Neural cell (in vitro differentiated cells): Measurements from ENCODE around the gene ATP23. TPM values are rescaled to one million over a fixed set of nuclear protein-coding genes. Genes with fewer than 3 reads are reported as not detected.

Source experiments
- H2AFZ ChIP-seq: fragments of 200-600, 300-800 bp; sonication (generic), shearing (Covaris generic); 2 replicates; pipeline ENCODE4 v1.6.0; 2014; ENCODE audit warnings: low read depth, mild to moderate bottlenecking, antibody characterized with exemption, low read length, moderate library complexity
- H3F3A ChIP-seq: fragments of 200-600 bp; shearing (Covaris generic); 2 replicates; pipeline ENCODE4 v1.6.1; 2016; ENCODE audit warnings: mild to moderate bottlenecking, moderate library complexity, mixed read lengths, antibody characterized with exemption, low read length; ENCODE audit not compliant: insufficient read depth, poor library complexity, severe bottlenecking
- H3K27ac ChIP-seq: fragments of 200-600, 300-800 bp; sonication (generic), shearing (Covaris generic); 2 replicates; pipeline ENCODE4 v1.5.1; 2014; ENCODE audit warnings: mild to moderate bottlenecking, low read length, moderate library complexity
- H3K27me3 ChIP-seq: fragments of 300-800, 200-600 bp; sonication (generic), shearing (Covaris generic); 2 replicates; pipeline ENCODE4 v1.6.0; 2014; ENCODE audit warnings: mild to moderate bottlenecking, low read depth, low read length, moderate library complexity; ENCODE audit not compliant: insufficient read depth
- H3K36me3 ChIP-seq: fragments of 300-800, 200-600 bp; sonication (generic), shearing (Covaris generic); 2 replicates; pipeline ENCODE4 v1.5.1; 2014; ENCODE audit warnings: mild to moderate bottlenecking, antibody characterized with exemption, low read length, moderate library complexity; ENCODE audit not compliant: insufficient read depth
- H3K4me2 ChIP-seq: fragments of 300-800, 200-600 bp; sonication (generic), shearing (Covaris generic); 2 replicates; pipeline ENCODE4 v1.6.0; 2014; ENCODE audit warnings: mild to moderate bottlenecking, low read length
- H3K4me3 ChIP-seq: fragments of 300-800, 200-600 bp; sonication (generic), shearing (Covaris generic); 2 replicates; pipeline ENCODE4 v1.5.1; 2014; ENCODE audit warnings: mild to moderate bottlenecking, low read length, moderate library complexity
- H3K79me2 ChIP-seq: fragments of 200-600 bp; shearing (Covaris generic); replicated peaks from 2 replicates; pipeline ENCODE4 v1.6.0; 2014; ENCODE audit warnings: mild to moderate bottlenecking, low read length, moderate library complexity; ENCODE audit not compliant: insufficient read depth
- H3K9ac ChIP-seq: fragments of 300-800, 200-600 bp; sonication (generic), shearing (Covaris generic); 2 replicates; pipeline ENCODE4 v1.6.1; 2016; ENCODE audit warnings: mild to moderate bottlenecking, low read length, mixed read lengths
- H3K9me2 ChIP-seq: fragments of 200-600 bp; shearing (Covaris generic); 2 replicates; pipeline ENCODE4 v1.6.1; 2016; ENCODE audit warnings: mild to moderate bottlenecking, low read length, mixed read lengths; ENCODE audit not compliant: insufficient read depth
- H3K9me3 ChIP-seq: fragments of 200-600, 300-800 bp; sonication (generic), shearing (Covaris generic); 2 replicates; pipeline ENCODE4 v1.6.1; 2016; ENCODE audit warnings: mild to moderate bottlenecking, mixed run types, low read length, moderate library complexity, mixed read lengths
- H4K20me1 ChIP-seq: fragments of 200-600 bp; shearing (Covaris generic); 2 replicates; pipeline ENCODE4 v1.6.1; 2016; ENCODE audit warnings: mild to moderate bottlenecking, mixed run types; ENCODE audit not compliant: insufficient read depth
- CTCF ChIP-seq: fragments of 450-650 bp; IDR thresholded peaks from 2 replicates; pipeline ENCODE4 v1.5.1; 2014; ENCODE audit warnings: antibody characterized with exemption, mild to moderate bottlenecking, moderate library complexity; ENCODE audit not compliant: poor library complexity, severe bottlenecking
- EP300 ChIP-seq: fragments of 450-650 bp; conservative IDR thresholded peaks from 2 replicates; pipeline ENCODE4 v1.6.1; 2014; ENCODE audit warnings: antibody characterized with exemption, mild to moderate bottlenecking, moderate library complexity; ENCODE audit not compliant: poor library complexity, severe bottlenecking
- EZH2 ChIP-seq: fragments of 200-600, 300-800 bp; shearing (Covaris generic), sonication (generic); IDR thresholded peaks from 2 replicates; pipeline ENCODE4 v1.6.1; 2014; ENCODE audit warnings: antibody characterized with exemption, low read length, borderline replicate concordance, mild to moderate bottlenecking; ENCODE audit not compliant: insufficient read depth, poor library complexity, severe bottlenecking
- MXI1 ChIP-seq: fragments of 450-650 bp; conservative IDR thresholded peaks from 2 replicates; pipeline ENCODE4 v1.6.1; 2014; ENCODE audit warnings: antibody characterized with exemption, mild to moderate bottlenecking; ENCODE audit not compliant: poor library complexity, severe bottlenecking
- POLR2AphosphoS5 ChIP-seq: IDR thresholded peaks from 2 replicates; pipeline ENCODE4 v1.6.1; 2012
- RAD21 ChIP-seq: fragments of 450-650 bp; conservative IDR thresholded peaks from 2 replicates; pipeline ENCODE4 v1.6.1; 2014; ENCODE audit warnings: antibody characterized with exemption, mild to moderate bottlenecking, moderate library complexity
- REST ChIP-seq: IDR thresholded peaks from 2 replicates; pipeline ENCODE4 v1.6.1; 2012; ENCODE audit warnings: borderline replicate concordance
- SMC3 ChIP-seq: fragments of 450-650 bp; conservative IDR thresholded peaks from 2 replicates; pipeline ENCODE4 v1.6.1; 2014; ENCODE audit warnings: antibody characterized with exemption, mild to moderate bottlenecking, moderate library complexity; ENCODE audit not compliant: poor library complexity
- TAF1 ChIP-seq: IDR thresholded peaks from 2 replicates; pipeline ENCODE4 v1.6.1; 2012; ENCODE audit warnings: low read depth
- polyA plus RNA-seq: library from polyadenylated mRNA; depleted of rRNA; stranded (reverse); fragments of >200 nt; gene quantifications from 2 replicates; pipeline ENCODE4 v1.2.3, GENCODE V29; 2014

ATP23 gene
- polyA plus RNA-seq, 1 donor from 2014 or later = 5.7 TPM

- Histone ChIP-seq H3K9me2 (no peaks in the 10 kb centered on the region), H3K9ac (no peak overlapping the region), H3K4me2 (no peak overlapping the region), H3K4me3 (no peak overlapping the region), H3K27ac (no peak overlapping the region), H3K9me3 (no peaks in the 10 kb centered on the region), H3K36me3 (no peaks in the 10 kb centered on the region), H3F3A (no peaks in the 10 kb centered on the region), H4K20me1 (no peaks in the 10 kb centered on the region), H3K27me3 (no peaks in the 10 kb centered on the region), H3K79me2 (no peaks in the 10 kb centered on the region), H2AFZ (no peak overlapping the region)
- TF ChIP-seq MXI1 (no peak), EZH2 (no peak), TAF1 (no peak), CTCF (no peak), SMC3 (no peak), RAD21 (no peak), EP300 (no peak), REST (no peak), POLR2AphosphoS5 (no peak)
Observed at GRCh38 chr12:57944313-57945023, 3.1 kb downstream of the ATP23 start.

GRCh38 chr12:57952766-57953165 lies 11.4 kb downstream of the ATP23 start:
- no peaks in the 10 kb centered on the region for H3K79me2 ChIP-seq
- H3K27ac ChIP-seq = no peak overlapping the region
- no peak overlapping the region for H2AFZ ChIP-seq
- no peak overlapping the region for H3K4me2 ChIP-seq
- H4K20me1 ChIP-seq = no peaks in the 10 kb centered on the region
- H3K27me3 ChIP-seq = no peaks in the 10 kb centered on the region
- H3K36me3 ChIP-seq = no peaks in the 10 kb centered on the region
- no peak overlapping the region for H3K4me3 ChIP-seq
- H3K9ac ChIP-seq = no peak overlapping the region
- no peaks in the 10 kb centered on the region for H3F3A ChIP-seq
- H3K9me3 ChIP-seq = no peaks in the 10 kb centered on the region
- TF ChIP-seq CTCF (no peak), MXI1 (no peak), TAF1 (no peak), REST (no peak), RAD21 (no peak), EZH2 (no peak), SMC3 (no peak), EP300 (no peak)
- no peaks in the 10 kb centered on the region for H3K9me2 ChIP-seq
